Endodermal cell (in vitro differentiated cells): ENCODE measurements around the gene KIF3B. TPM values are rescaled to one million over a fixed set of nuclear protein-coding genes. Genes with fewer than 3 reads are reported as not detected.
"Not testable (repeated sequence)": the region's sequence is repeated elsewhere in the genome, so short reads cannot be mapped to it uniquely, and the experiment has no call there.

Experiments used
- DNase-seq: peaks from one replicate; pipeline ENCODE4 v3.0.0-alpha.2; 2017
- H3K27ac ChIP-seq: 2 replicates; pipeline ENCODE4 v1.5.1; 2013; ENCODE audit warnings: mild to moderate bottlenecking, low read depth, low read length, moderate library complexity
- H3K27me3 ChIP-seq: 2 replicates; pipeline ENCODE4 v1.6.1; 2013; ENCODE audit warnings: mild to moderate bottlenecking, low read length, moderate library complexity; ENCODE audit not compliant: insufficient read depth, control insufficient read depth, poor library complexity, severe bottlenecking
- H3K36me3 ChIP-seq: 2 replicates; pipeline ENCODE4 v1.7.0; 2013; ENCODE audit warnings: mild to moderate bottlenecking, low read length, moderate library complexity; ENCODE audit not compliant: control insufficient read depth, insufficient read depth
- H3K4me1 ChIP-seq: one replicate; pipeline ENCODE4 v1.7.0; 2013; ENCODE audit warnings: low read length; ENCODE audit not compliant: control insufficient read depth, insufficient read depth
- H3K4me3 ChIP-seq: 2 replicates; pipeline ENCODE4 v1.5.1; 2013; ENCODE audit warnings: mild to moderate bottlenecking, low read length, moderate library complexity
- H3K9ac ChIP-seq: 2 replicates; pipeline ENCODE4 v1.6.1; 2013; ENCODE audit warnings: mild to moderate bottlenecking, low read length, moderate library complexity; ENCODE audit not compliant: poor library complexity, severe bottlenecking; ENCODE audit errors: extremely low read depth
- H3K9me3 ChIP-seq: 2 replicates; pipeline ENCODE4 v1.6.1; 2013; ENCODE audit warnings: mild to moderate bottlenecking, low read length, moderate library complexity; ENCODE audit not compliant: control insufficient read depth
- H3K27ac Mint-ChIP-seq: 2 replicates; pipeline ENCODE4 v1.8.0; 2020; ENCODE audit warnings: mixed read lengths
- H3K27me3 Mint-ChIP-seq: 2 replicates; pipeline ENCODE4 v1.8.0; 2021; ENCODE audit warnings: mild to moderate bottlenecking, mixed read lengths; ENCODE audit not compliant: insufficient read depth
- H3K36me3 Mint-ChIP-seq: 2 replicates; pipeline ENCODE4 v1.8.0; 2020; ENCODE audit warnings: low read depth, mixed read lengths
- H3K4me1 Mint-ChIP-seq: 2 replicates; pipeline ENCODE4 v1.8.0; 2020; ENCODE audit warnings: mixed read lengths
- H3K4me3 Mint-ChIP-seq: 2 replicates; pipeline ENCODE4 v1.8.0; 2020; ENCODE audit warnings: mild to moderate bottlenecking, moderate library complexity, mixed read lengths
- H3K9me3 Mint-ChIP-seq: 2 replicates; pipeline ENCODE4 v1.8.0; 2020; ENCODE audit warnings: mild to moderate bottlenecking, mixed read lengths
- WGBS, 2 experiments: methylation state at CpG; one replicate each; pipeline versions ENCODE4 v1.1.5 to v1.1.7; 2013; ENCODE audit warnings: missing lambda C conversion rate in 2 of 2, mixed read lengths in 1 of 2; ENCODE audit not compliant: insufficient coverage in 1 of 2, insufficient read length in 1 of 2; 5-methylcytosine and 5-hydroxymethylcytosine counted together
- total RNA-seq, 2 donors: library from RNA; stranded (reverse); fragmentation: NEBNext Ultra II Directional in 1 of 2; extraction: Animal tissue kit (Norgen Biotek cat#: 25700) in 1 of 2; gene quantifications; 2 replicates in 1 of 2; 3 replicates in 1 of 2; pipeline ENCODE4 v1.2.1, GENCODE V29; 2021
- TF ChIP-seq, protein P1 (sequence below): fragments of 200-600 bp; sonication (generic); conservative IDR thresholded peaks from 2 replicates; pipeline ENCODE4 v1.5.0; 2021; ENCODE audit warnings: antibody characterized with exemption, mild to moderate bottlenecking

KIF3B gene
- total RNA-seq, 2 donors from 2014 or later = 31.4 to 41.1 TPM

DNA sequence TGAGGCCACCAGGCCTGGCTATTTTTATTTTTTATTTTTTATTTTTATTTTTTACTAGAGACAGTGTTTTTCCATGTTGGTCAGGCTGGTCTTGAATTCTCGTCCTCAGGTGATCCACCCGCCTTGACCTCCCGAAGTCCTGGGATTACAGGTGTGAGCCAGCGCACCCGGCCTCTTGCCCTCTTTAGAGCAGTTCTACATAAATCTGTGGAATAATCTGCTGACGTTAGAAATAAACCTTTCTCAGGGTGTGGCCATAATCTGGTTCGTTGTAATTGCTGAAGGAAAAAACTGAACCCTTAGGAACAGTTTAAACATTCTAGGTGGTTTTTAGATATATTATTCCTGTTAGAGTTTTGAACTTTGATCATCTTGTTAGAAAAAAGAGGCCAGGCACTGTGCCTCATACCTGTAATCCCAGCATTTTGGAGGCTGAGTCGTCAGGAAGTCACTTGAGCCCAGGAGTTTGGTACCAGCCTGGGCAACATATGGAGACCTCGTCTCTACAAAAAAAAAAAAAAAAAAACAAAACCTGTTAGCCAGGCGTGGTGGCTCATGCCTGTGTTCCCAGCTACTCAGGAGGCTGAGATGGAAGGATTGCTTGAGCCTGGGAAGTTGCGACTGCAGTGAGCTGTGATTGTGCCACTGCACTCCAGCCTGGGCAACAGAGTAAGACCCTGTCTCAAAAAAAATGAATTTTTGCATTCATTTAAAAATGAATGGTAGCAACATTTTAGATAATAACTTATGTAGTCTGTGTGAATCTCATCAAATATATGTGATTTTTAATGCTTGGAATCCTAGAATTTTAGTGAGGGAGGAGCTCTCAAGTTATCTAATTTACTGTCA is 104.9 kb downstream of the KIF3B start:
- Histone ChIP-seq H3K9ac (no peak overlapping the region), H3K27me3 (no peaks in the 10 kb centered on the region), H3K9me3 (no peaks in the 10 kb centered on the region), H3K4me3 (no peak overlapping the region), H3K27ac (no peak overlapping the region), H3K4me1 (no peaks in the 10 kb centered on the region), H3K36me3 (peaks cover 27% of the 10 kb centered on the region)
- no peak for DNase-seq
- peaks cover 38% of the 10 kb centered on the region for H3K36me3 Mint-ChIP-seq
- H3K4me1 Mint-ChIP-seq = no peaks in the 10 kb centered on the region
- TF ChIP-seq, protein P1, sequence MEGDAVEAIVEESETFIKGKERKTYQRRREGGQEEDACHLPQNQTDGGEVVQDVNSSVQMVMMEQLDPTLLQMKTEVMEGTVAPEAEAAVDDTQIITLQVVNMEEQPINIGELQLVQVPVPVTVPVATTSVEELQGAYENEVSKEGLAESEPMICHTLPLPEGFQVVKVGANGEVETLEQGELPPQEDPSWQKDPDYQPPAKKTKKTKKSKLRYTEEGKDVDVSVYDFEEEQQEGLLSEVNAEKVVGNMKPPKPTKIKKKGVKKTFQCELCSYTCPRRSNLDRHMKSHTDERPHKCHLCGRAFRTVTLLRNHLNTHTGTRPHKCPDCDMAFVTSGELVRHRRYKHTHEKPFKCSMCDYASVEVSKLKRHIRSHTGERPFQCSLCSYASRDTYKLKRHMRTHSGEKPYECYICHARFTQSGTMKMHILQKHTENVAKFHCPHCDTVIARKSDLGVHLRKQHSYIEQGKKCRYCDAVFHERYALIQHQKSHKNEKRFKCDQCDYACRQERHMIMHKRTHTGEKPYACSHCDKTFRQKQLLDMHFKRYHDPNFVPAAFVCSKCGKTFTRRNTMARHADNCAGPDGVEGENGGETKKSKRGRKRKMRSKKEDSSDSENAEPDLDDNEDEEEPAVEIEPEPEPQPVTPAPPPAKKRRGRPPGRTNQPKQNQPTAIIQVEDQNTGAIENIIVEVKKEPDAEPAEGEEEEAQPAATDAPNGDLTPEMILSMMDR = no peak
- no peak overlapping the region for H3K27ac Mint-ChIP-seq
- no peaks in the 10 kb centered on the region for H3K9me3 Mint-ChIP-seq
- 93 to 97% methylated on average over 11 of the region's 11 CpGs for WGBS, 2 experiments
- H3K27me3 Mint-ChIP-seq = no peaks in the 10 kb centered on the region
- H3K4me3 Mint-ChIP-seq = no peak overlapping the region

DNA sequence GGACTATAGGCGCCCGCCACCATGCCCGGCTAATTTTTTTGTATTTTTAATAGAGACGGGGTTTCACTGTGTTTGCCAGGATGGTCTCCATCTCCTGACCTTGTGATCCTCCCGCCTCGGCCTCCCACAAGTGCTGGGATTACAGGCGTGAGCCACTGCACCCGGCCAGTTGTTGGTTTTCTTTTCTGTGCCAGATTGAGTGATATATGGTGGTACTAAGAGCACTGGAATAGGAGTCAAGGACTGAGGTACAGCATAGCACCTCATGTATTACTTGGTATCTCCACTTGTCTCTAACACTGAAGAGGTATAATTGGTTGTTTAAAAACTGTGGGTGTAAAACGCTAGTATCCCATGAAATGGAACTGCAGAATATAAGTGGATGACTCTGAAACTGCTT is 106.0 kb downstream of the KIF3B start:
- not testable (repeated sequence) for H3K4me1 Mint-ChIP-seq, H3K4me3 Mint-ChIP-seq, H3K9ac ChIP-seq, H3K27me3 ChIP-seq, H3K4me1 ChIP-seq, H3K9me3 Mint-ChIP-seq, H3K27me3 Mint-ChIP-seq, H3K4me3 ChIP-seq, H3K27ac ChIP-seq, DNase-seq, H3K27ac Mint-ChIP-seq, H3K9me3 ChIP-seq
- peaks cover 26% of the 10 kb centered on the region for H3K36me3 Mint-ChIP-seq
- 94 to 100% methylated on average over 2 to 9 of the region's 9 CpGs for WGBS, 2 experiments
- H3K36me3 ChIP-seq = peaks cover 25% of the 10 kb centered on the region

Other genes starting within 250 kb of the KIF3B start
- under 1 TPM; 0.24 to 0.40 TPM for gene HCK, start 225.4 kb upstream of the KIF3B start, total RNA-seq
- gene TM9SF4, start 167.9 kb upstream of the KIF3B start, total RNA-seq = 10 to 100 TPM; 77.2 to 84.8 TPM
- gene PLAGL2, start 69.9 kb upstream of the KIF3B start, total RNA-seq = 10 to 100 TPM; 25.5 to 34.5 TPM
- gene POFUT1, start 69.8 kb upstream of the KIF3B start, total RNA-seq = 10 to 100 TPM; 43.9 to 44.8 TPM
- 10 to 100 TPM; 88.9 to 98.6 TPM for gene ASXL1, start 80.7 kb downstream of the KIF3B start, total RNA-seq